Mesenchymal stem cell (in vitro differentiated cells and primary cell): ENCODE measurements around the gene GMCL2.
A peak's percentile ranks its signal among the peaks of the same experiment; 100 is the strongest.

Source experiments
- DNase-seq: peaks from one replicate; pipeline ENCODE4 v3.0.0-alpha.2; 2013
- H2AFZ ChIP-seq: one replicate; pipeline ENCODE4 v1.6.1; 2013; ENCODE audit warnings: low read depth, mild to moderate bottlenecking, control low read depth, inconsistent platforms, low read length, moderate library complexity
- H2AK5ac ChIP-seq: 2 replicates; pipeline ENCODE4 v1.6.1; 2013; ENCODE audit warnings: low read length, moderate library complexity, mild to moderate bottlenecking, inconsistent platforms; ENCODE audit not compliant: severe bottlenecking
- H2BK120ac ChIP-seq: one replicate; pipeline ENCODE4 v1.6.1; 2013; ENCODE audit warnings: low read depth, mild to moderate bottlenecking, inconsistent platforms, low read length, moderate library complexity
- H2BK12ac ChIP-seq, 2 experiments: one replicate each; pipeline ENCODE4 v1.6.1; 2013; ENCODE audit warnings: inconsistent platforms in 2 of 2, low read length in 2 of 2, mild to moderate bottlenecking in 2 of 2, moderate library complexity in 2 of 2, control low read depth in 1 of 2
- H2BK15ac ChIP-seq: one replicate; pipeline ENCODE4 v1.6.1; 2013; ENCODE audit warnings: mild to moderate bottlenecking, low read depth, inconsistent platforms; ENCODE audit not compliant: poor library complexity, severe bottlenecking
- H2BK5ac ChIP-seq: 2 replicates; pipeline ENCODE4 v1.6.1; 2013; ENCODE audit warnings: low read depth, mild to moderate bottlenecking, low read length, control low read depth, inconsistent platforms; ENCODE audit not compliant: poor library complexity, severe bottlenecking
- H3K14ac ChIP-seq, 2 experiments: one replicate each; pipeline ENCODE4 v1.6.1; 2013; ENCODE audit warnings: inconsistent platforms in 2 of 2, low read length in 2 of 2, control low read depth in 1 of 2, mild to moderate bottlenecking in 1 of 2, moderate library complexity in 1 of 2
- H3K18ac ChIP-seq, 2 experiments: one replicate each; pipeline ENCODE4 v1.6.1; 2013; ENCODE audit warnings: inconsistent platforms in 2 of 2, low read length in 2 of 2, control low read depth in 1 of 2, low read depth in 1 of 2, mild to moderate bottlenecking in 1 of 2
- H3K23ac ChIP-seq, 2 experiments: one replicate each; pipeline ENCODE4 v1.6.1; 2013; ENCODE audit warnings: inconsistent platforms in 2 of 2, low read length in 2 of 2, mild to moderate bottlenecking in 2 of 2, moderate library complexity in 2 of 2, control low read depth in 1 of 2
- H3K27ac ChIP-seq: 2 replicates; pipeline ENCODE4 v1.5.1; 2013; ENCODE audit warnings: mild to moderate bottlenecking, moderate library complexity, low read length, control low read depth, inconsistent platforms; ENCODE audit not compliant: poor library complexity, severe bottlenecking
- H3K27me3 ChIP-seq, 2 experiments: 2 replicates each; pipeline versions ENCODE4 v1.6.1 to v1.7.0; 2013; ENCODE audit warnings: low read length in 2 of 2, mild to moderate bottlenecking in 2 of 2, moderate library complexity in 2 of 2, control low read depth in 1 of 2, inconsistent platforms in 1 of 2; ENCODE audit not compliant: control insufficient read depth in 1 of 2, insufficient read depth in 1 of 2
- H3K36me3 ChIP-seq, 2 experiments: 2 replicates each; pipeline versions ENCODE4 v1.6.1 to v1.7.0; 2013; ENCODE audit warnings: low read length in 2 of 2, control low read depth in 1 of 2, inconsistent platforms in 1 of 2, low read depth in 1 of 2, mild to moderate bottlenecking in 1 of 2; ENCODE audit not compliant: insufficient read depth in 2 of 2, control insufficient read depth in 1 of 2
- H3K4ac ChIP-seq, 2 experiments: one replicate each; pipeline ENCODE4 v1.6.1; 2013; ENCODE audit warnings: inconsistent platforms in 2 of 2, low read length in 2 of 2, mild to moderate bottlenecking in 2 of 2, moderate library complexity in 2 of 2, control low read depth in 1 of 2, low read depth in 1 of 2
- H3K4me1 ChIP-seq: 2 replicates; pipeline ENCODE4 v1.6.1; 2013; ENCODE audit warnings: low read depth, low read length, control low read depth; ENCODE audit not compliant: control insufficient read depth, insufficient read depth
- H3K4me2 ChIP-seq: 2 replicates; pipeline ENCODE4 v1.6.1; 2013; ENCODE audit warnings: low read length, mild to moderate bottlenecking, inconsistent platforms; ENCODE audit not compliant: poor library complexity, severe bottlenecking
- H3K4me3 ChIP-seq, 2 experiments: 2 replicates each; pipeline versions ENCODE4 v1.5.1 to v1.7.0; 2013; ENCODE audit warnings: low read length in 2 of 2, mild to moderate bottlenecking in 2 of 2, control low read depth in 1 of 2, low read depth in 1 of 2; ENCODE audit not compliant: insufficient read depth in 1 of 2
- H3K79me1 ChIP-seq: replicated peaks from 2 replicates; pipeline ENCODE4 v1.6.1; 2013; ENCODE audit warnings: mild to moderate bottlenecking, control low read depth, low read length, inconsistent platforms; ENCODE audit not compliant: poor library complexity, severe bottlenecking
- H3K9ac ChIP-seq: 2 replicates; pipeline ENCODE4 v1.7.0; 2013; ENCODE audit warnings: mild to moderate bottlenecking, low read length, moderate library complexity
- H3K9me3 ChIP-seq: 2 replicates; pipeline ENCODE4 v1.7.0; 2013; ENCODE audit warnings: mild to moderate bottlenecking, low read length; ENCODE audit not compliant: control insufficient read depth
- H4K8ac ChIP-seq: one replicate; pipeline ENCODE4 v1.6.1; 2013; ENCODE audit warnings: inconsistent platforms, mild to moderate bottlenecking, low read length, moderate library complexity
- H4K91ac ChIP-seq: one replicate; pipeline ENCODE4 v1.6.1; 2013; ENCODE audit warnings: mild to moderate bottlenecking, low read length, inconsistent platforms
- WGBS: methylation state at CpG from one replicate; pipeline ENCODE4 v1.1.7; 2013; ENCODE audit warnings: mixed read lengths; 5-methylcytosine and 5-hydroxymethylcytosine counted together

GMCL2 gene

DNA sequence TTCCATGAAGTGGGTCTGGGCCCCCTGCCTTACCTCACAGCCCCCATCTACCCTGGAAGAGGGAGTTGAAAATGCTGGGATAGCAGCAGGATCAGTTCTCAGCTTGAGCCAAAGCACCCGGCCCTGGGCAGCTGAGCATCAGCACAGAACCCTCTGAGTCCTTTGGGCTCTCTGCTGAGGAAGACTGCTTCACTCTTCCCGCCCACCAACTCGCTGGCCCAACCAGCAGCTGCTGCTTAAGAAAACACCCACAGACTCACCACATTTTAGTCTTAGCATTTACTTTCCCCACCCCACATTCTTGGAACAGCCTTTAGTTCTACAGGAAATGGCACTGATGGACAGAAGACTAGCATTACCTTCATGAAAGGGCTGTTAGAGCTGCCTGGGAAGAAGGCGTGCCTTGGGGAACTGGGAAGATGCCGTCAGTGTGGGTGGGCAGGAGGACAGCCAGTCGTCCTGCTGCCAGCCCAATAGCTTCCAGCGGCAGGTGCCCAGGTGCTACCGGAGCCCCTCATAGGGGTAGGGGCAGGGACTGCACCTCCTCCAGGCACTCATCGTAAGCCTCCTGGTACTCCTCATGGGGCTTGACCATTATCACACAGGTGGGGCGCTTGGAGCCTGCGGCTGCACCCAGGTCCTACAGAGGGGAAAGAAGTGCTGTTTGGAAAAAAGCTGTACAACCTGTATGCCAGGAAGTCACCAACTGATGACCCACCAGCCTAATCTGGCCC lies 37.8 kb downstream of the GMCL2 start:
- Histone ChIP-seq H3K4ac (no peak overlapping the region), H2AK5ac (no peak overlapping the region), H4K8ac (no peak overlapping the region), H3K9ac (peak overlapping the region; percentile 0), H4K91ac (no peak overlapping the region), H3K9me3 (no peaks in the 10 kb centered on the region), H2BK5ac (no peak overlapping the region), H3K14ac (no peak overlapping the region), H3K4me2 (no peak overlapping the region), H3K79me1 (peaks cover 44% of the 10 kb centered on the region), H3K36me3 (peaks cover 67 to 71% of the 10 kb centered on the region in 2 experiments), H2BK120ac (no peak overlapping the region), H3K27me3 (no peaks in the 10 kb centered on the region), H3K18ac (no peak overlapping the region), H2AFZ (no peak overlapping the region), H3K23ac (no peak overlapping the region), H3K4me3 (no peak overlapping the region), H2BK12ac (no peak overlapping the region), H3K4me1 (peaks cover 8% of the 10 kb centered on the region), H3K27ac (no peak overlapping the region), H2BK15ac (no peak overlapping the region)
- 93% methylated on average over 11 of the region's 11 CpGs for WGBS
- DNase-seq, result no peak

DNA sequence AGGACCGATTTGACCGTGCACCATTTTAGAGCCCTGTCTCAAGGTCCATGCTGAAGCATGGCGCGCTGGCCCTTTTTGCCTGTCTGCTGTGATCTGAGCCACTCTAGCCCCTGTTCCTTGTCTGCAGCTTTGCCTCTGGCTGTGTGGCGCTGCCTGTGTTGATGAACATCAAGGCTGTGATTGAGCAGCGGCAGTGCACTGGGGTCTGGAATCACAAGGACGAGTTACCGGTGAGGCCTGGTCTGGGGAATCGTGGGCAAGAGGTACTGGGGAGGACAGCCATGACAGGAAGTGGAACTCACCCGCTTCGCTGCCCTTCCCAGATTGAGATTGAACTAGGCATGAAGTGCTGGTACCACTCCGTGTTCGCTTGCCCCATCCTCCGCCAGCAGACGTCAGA lies 39.8 kb downstream of the GMCL2 start:
- WGBS, result 90% methylated on average over 15 of the region's 15 CpGs
- Histone ChIP-seq H3K4me2 (no peak overlapping the region), H4K8ac (no peak overlapping the region), H3K4me3 (no peak overlapping the region), H2AK5ac (no peak overlapping the region), H3K27me3 (no peaks in the 10 kb centered on the region), H2BK15ac (no peak overlapping the region), H3K36me3 (peaks cover 85 to 88% of the 10 kb centered on the region in 2 experiments), H3K79me1 (peaks cover 43% of the 10 kb centered on the region), H3K9me3 (no peaks in the 10 kb centered on the region), H3K18ac (no peak overlapping the region), H2BK5ac (no peak overlapping the region), H3K23ac (no peak overlapping the region), H3K9ac (no peak overlapping the region), H4K91ac (no peak overlapping the region), H3K27ac (no peak overlapping the region), H3K14ac (no peak overlapping the region), H2AFZ (no peak overlapping the region), H2BK120ac (no peak overlapping the region), H2BK12ac (no peak overlapping the region), H3K4me1 (peaks cover 10% of the 10 kb centered on the region), H3K4ac (no peak overlapping the region)
- no peak for DNase-seq

DNA sequence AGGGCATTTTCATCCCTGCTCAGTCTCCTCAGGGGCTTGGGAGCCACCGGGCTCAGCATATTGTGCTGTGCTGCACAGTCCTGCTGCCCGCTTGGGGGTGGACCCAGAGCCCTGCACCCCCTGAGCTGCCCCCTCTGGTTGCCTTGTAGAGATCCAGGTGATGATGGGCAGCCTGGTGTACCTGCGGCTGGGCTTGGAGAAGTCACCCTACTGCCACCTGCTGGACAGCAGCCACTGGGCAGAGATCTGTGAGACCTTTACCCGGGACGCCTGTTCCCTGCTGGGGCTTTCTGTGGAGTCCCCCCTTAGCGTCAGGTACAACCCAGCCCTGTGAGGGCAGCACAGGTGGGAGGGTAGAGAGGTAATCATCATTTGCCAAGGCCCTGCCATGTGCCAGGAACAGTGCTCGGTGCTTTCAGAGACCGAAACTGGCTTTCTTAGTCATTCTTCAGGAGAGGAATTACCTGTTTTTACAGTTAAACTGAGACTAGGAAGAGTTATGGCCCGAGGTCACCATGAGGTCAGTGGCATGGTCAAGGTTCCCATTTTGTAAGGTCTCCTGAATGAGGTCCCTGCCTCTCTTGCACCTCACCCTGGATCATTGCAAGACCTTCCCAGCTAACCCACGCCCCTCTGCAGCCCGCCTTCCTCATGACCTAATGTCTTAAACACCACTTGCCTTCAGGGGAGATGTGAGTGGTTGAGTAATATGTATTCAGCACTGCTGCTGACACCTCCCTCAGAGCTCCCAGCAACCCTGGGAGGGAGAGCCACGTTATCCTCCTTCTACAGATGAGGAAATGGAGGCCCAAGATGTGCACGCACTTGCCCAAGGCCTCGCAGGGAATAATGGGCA lies 41.0 kb downstream of the GMCL2 start:
- no peak overlapping the region for H2AK5ac ChIP-seq
- H3K4me2 ChIP-seq, result no peak overlapping the region
- H2BK120ac ChIP-seq, result no peak overlapping the region

DNA sequence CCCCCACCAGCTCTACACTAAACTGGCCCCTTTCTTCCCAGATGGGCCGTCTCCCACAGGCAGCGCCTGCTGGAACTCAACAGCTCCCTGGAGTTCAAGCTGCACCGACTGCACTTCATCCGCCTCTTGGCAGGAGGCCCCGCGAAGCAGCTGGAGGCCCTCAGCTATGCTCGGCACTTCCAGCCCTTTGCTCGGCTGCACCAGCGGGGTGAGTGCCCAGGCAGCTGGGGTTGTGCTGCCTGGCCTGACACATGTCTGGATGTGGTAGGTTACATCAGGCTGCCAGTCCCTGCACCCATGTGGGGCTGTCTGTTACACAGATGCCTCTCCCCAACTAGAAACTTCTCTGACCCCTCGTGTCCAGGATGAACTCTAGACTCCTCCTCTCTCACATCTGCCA lies 43.3 kb downstream of the GMCL2 start:
- no peaks in the 10 kb centered on the region for H3K27me3 ChIP-seq
- H3K9me3 ChIP-seq, result no peaks in the 10 kb centered on the region
- H2AK5ac ChIP-seq, result no peak overlapping the region
- no peak overlapping the region for H2BK15ac ChIP-seq
- no peak overlapping the region for H3K4ac ChIP-seq
- H2BK12ac ChIP-seq, result no peak overlapping the region
- H3K23ac ChIP-seq, result no peak overlapping the region
- no peak overlapping the region for H3K9ac ChIP-seq
- no peak overlapping the region for H2AFZ ChIP-seq
- H3K36me3 ChIP-seq, result peaks cover 67 to 72% of the 10 kb centered on the region in 2 experiments
- H3K79me1 ChIP-seq, result peaks cover 27% of the 10 kb centered on the region
- no peak for DNase-seq
- H3K4me1 ChIP-seq, result peaks cover 8% of the 10 kb centered on the region
- 94% methylated on average over 10 of the region's 10 CpGs for WGBS
- H3K27ac ChIP-seq, result peak overlapping the region; percentile 57
- H3K14ac ChIP-seq, result no peak overlapping the region
- H3K18ac ChIP-seq, result no peak overlapping the region
- no peak overlapping the region for H3K4me3 ChIP-seq
- H2BK5ac ChIP-seq, result no peak overlapping the region
- H4K91ac ChIP-seq, result no peak overlapping the region
- no peak overlapping the region for H3K4me2 ChIP-seq
- H2BK120ac ChIP-seq, result no peak overlapping the region
- no peak overlapping the region for H4K8ac ChIP-seq

More for the DNA sequence above, 41.0 kb downstream of the GMCL2 start:
- peaks cover 33% of the 10 kb centered on the region for H3K79me1 ChIP-seq
- no peak overlapping the region for H2BK15ac ChIP-seq
- peaks cover 81 to 88% of the 10 kb centered on the region in 2 experiments for H3K36me3 ChIP-seq
- no peak overlapping the region for H4K8ac ChIP-seq
- no peaks in the 10 kb centered on the region for H3K27me3 ChIP-seq
- H3K14ac ChIP-seq, result no peak overlapping the region
- no peak overlapping the region for H3K9ac ChIP-seq
- H3K4me3 ChIP-seq, result no peak overlapping the region
- no peaks in the 10 kb centered on the region for H3K9me3 ChIP-seq
- H2BK5ac ChIP-seq, result no peak overlapping the region
- H2AFZ ChIP-seq, result no peak overlapping the region
- H4K91ac ChIP-seq, result no peak overlapping the region
- 68% methylated on average over 12 of the region's 14 CpGs for WGBS
- no peak overlapping the region for H3K23ac ChIP-seq
- DNase-seq, result peak; percentile 53
- H2BK12ac ChIP-seq, result no peak overlapping the region
- peaks cover 8% of the 10 kb centered on the region for H3K4me1 ChIP-seq
- no peak overlapping the region for H3K18ac ChIP-seq
- no peak overlapping the region for H3K4ac ChIP-seq
- H3K27ac ChIP-seq, result no peak overlapping the region
